PC-9 (cell line): ENCODE data around the gene CPEB3. TPM values are rescaled to one million over a fixed set of nuclear protein-coding genes. Genes with fewer than 3 reads are reported as not detected.

Source experiments
- BruUV-seq: library from RNA; stranded (reverse); fragments of 400-500 nt; replicated peaks from 2 replicates; lab custom pipeline; 2021; lab: Mats Ljungman, UMichigan
- CTCF ChIA-PET: fragments of 300-600 bp; sonication (Branson Sonifier 250); formaldehyde crosslinking; loops from one replicate; lab custom pipeline; 2022; ENCODE audit warnings: antibody characterized with exemption; lab: Charles Lee
- POLR2A ChIA-PET: fragments of 300-600 bp; sonication (Branson Sonifier 250); formaldehyde crosslinking; loops from one replicate; lab custom pipeline; 2022; ENCODE audit warnings: antibody characterized with exemption; ENCODE audit not compliant: unreplicated experiment; lab: Charles Lee
- DNase-seq, 2 experiments: peaks; one replicate each; pipeline versions ENCODE4 v3.0.0 to v3.0.0-alpha.2; 2015 to 2022; ENCODE audit warnings: mixed read lengths in 1 of 2
- H2AFZ ChIP-seq: fragments of 200-600 bp; sonication (generic); 2 replicates; pipeline ENCODE4 v1.8.1; 2017; ENCODE audit warnings: antibody characterized with exemption
- H3F3A ChIP-seq: fragments of 200-600 bp; sonication (generic); 2 replicates; pipeline ENCODE4 v1.8.1; 2017; ENCODE audit warnings: antibody characterized with exemption, mild to moderate bottlenecking, low read depth; ENCODE audit not compliant: insufficient read depth
- H3K27ac ChIP-seq: fragments of 200-600 bp; sonication (generic); 2 replicates; pipeline ENCODE4 v1.6.1; 2016; ENCODE audit warnings: mixed run types
- H3K27me3 ChIP-seq: fragments of 200-600 bp; sonication (generic); 2 replicates; pipeline ENCODE4 v1.6.1; 2016; ENCODE audit warnings: low read depth, mixed run types; ENCODE audit not compliant: insufficient read depth
- H3K36me3 ChIP-seq: fragments of 200-600 bp; sonication (generic); 2 replicates; pipeline ENCODE4 v1.6.1; 2016; ENCODE audit warnings: low read depth, mixed run types
- H3K4me1 ChIP-seq: fragments of 200-600 bp; sonication (generic); replicated peaks from 2 replicates; pipeline ENCODE4 v1.6.1; 2016; ENCODE audit warnings: mixed run types; ENCODE audit not compliant: insufficient read depth
- H3K4me2 ChIP-seq: fragments of 200-600 bp; sonication (generic); 2 replicates; pipeline ENCODE4 v1.6.1; 2017; ENCODE audit warnings: mixed run types
- H3K4me3 ChIP-seq: fragments of 200-600 bp; sonication (generic); 2 replicates; pipeline ENCODE4 v1.6.1; 2016; ENCODE audit warnings: mixed run types
- H3K79me2 ChIP-seq: fragments of 200-600 bp; sonication (generic); 2 replicates; pipeline ENCODE4 v1.6.1; 2017; ENCODE audit warnings: low read depth, mixed run types
- H3K9me2 ChIP-seq: fragments of 200-600 bp; sonication (generic); 2 replicates; pipeline ENCODE4 v1.8.1; 2017; ENCODE audit warnings: mild to moderate bottlenecking; ENCODE audit not compliant: insufficient read depth
- H3K9me3 ChIP-seq: fragments of 200-600 bp; sonication (generic); 2 replicates; pipeline ENCODE4 v1.8.1; 2016; ENCODE audit warnings: low read depth; ENCODE audit not compliant: insufficient read depth
- H4K20me1 ChIP-seq: fragments of 200-600 bp; sonication (generic); 2 replicates; pipeline ENCODE4 v1.8.1; 2017; ENCODE audit not compliant: insufficient read depth
- EZH2 ChIP-seq: fragments of 200-600 bp; sonication (generic); IDR thresholded peaks from 2 replicates; pipeline ENCODE4 v1.8.0; 2017; ENCODE audit warnings: antibody characterized with exemption, low read depth
- intact Hi-C: fragments of 100-400 bp; cut with micrococcal nuclease; formaldehyde crosslinking; loops from one replicate; pipeline ENCODE4 v1.10.0; 2022; ENCODE audit not compliant: unreplicated experiment
- total RNA-seq: library from RNA; stranded (reverse); gene quantifications from 2 replicates; pipeline ENCODE4 v1.2.3, GENCODE V29; 2021
- TF ChIP-seq, protein P1 (sequence below): fragments of 200-600 bp; sonication (generic); conservative IDR thresholded peaks from 2 replicates; pipeline ENCODE4 v1.6.1; 2017; ENCODE audit warnings: mixed run types, antibody characterized with exemption, mild to moderate bottlenecking, moderate library complexity

The CPEB3 gene
- total RNA-seq, 1 experiment from 2014 or later, result 1.4 TPM

DNA sequence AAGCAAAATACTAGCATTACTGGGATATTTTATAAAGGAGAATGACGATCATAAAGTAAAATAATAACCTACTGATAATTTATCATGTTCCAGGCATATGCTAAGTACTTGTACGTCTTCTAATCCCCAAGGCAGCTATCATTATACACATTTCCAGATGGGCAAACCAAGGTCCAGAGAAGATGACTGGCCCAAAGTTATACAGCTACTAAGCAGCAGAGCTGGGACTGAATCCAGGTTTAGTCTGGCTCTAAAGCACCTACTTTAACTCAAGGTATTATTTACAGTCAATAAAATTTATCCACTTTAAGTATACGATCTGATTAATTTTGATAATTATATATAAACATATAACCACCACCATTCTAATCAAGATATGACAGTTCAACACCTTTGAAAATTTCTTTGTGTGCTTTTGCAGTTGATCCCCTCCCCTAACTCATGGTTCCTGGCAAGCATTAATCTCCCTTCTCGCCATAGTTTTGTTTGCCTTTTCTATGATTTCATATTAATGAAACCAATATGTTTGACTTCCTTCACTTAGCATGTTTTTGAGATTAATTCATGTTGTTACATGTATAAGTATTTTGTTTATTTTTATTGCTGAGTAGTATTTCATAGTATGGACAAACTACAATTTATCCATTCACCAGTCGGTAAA is 126.7 kb downstream of the CPEB3 start:
- intact Hi-C loops, result no loop called here
- H3K4me1 ChIP-seq, result no peaks in the 10 kb centered on the region
- TF ChIP-seq, protein P1, sequence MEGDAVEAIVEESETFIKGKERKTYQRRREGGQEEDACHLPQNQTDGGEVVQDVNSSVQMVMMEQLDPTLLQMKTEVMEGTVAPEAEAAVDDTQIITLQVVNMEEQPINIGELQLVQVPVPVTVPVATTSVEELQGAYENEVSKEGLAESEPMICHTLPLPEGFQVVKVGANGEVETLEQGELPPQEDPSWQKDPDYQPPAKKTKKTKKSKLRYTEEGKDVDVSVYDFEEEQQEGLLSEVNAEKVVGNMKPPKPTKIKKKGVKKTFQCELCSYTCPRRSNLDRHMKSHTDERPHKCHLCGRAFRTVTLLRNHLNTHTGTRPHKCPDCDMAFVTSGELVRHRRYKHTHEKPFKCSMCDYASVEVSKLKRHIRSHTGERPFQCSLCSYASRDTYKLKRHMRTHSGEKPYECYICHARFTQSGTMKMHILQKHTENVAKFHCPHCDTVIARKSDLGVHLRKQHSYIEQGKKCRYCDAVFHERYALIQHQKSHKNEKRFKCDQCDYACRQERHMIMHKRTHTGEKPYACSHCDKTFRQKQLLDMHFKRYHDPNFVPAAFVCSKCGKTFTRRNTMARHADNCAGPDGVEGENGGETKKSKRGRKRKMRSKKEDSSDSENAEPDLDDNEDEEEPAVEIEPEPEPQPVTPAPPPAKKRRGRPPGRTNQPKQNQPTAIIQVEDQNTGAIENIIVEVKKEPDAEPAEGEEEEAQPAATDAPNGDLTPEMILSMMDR, result no peak
- no peak for TF ChIP-seq EZH2
- H2AFZ ChIP-seq, result no peak overlapping the region
- H3K9me3 ChIP-seq, result no peaks in the 10 kb centered on the region
- no peaks in the 10 kb centered on the region for H3K36me3 ChIP-seq
- no TSS peak for BruUV-seq
- no peaks in the 10 kb centered on the region for H3K9me2 ChIP-seq
- no peak overlapping the region for H3K4me2 ChIP-seq
- no peak overlapping the region for H3K27ac ChIP-seq
- DNase-seq, result no peak
- no peaks in the 10 kb centered on the region for H3K27me3 ChIP-seq
- H3F3A ChIP-seq, result no peaks in the 10 kb centered on the region
- ChIA-PET CTCF (no interaction called here), POLR2A (no interaction called here)
- no peaks in the 10 kb centered on the region for H3K79me2 ChIP-seq
- H3K4me3 ChIP-seq, result no peak overlapping the region
- H4K20me1 ChIP-seq, result no peaks in the 10 kb centered on the region

DNA sequence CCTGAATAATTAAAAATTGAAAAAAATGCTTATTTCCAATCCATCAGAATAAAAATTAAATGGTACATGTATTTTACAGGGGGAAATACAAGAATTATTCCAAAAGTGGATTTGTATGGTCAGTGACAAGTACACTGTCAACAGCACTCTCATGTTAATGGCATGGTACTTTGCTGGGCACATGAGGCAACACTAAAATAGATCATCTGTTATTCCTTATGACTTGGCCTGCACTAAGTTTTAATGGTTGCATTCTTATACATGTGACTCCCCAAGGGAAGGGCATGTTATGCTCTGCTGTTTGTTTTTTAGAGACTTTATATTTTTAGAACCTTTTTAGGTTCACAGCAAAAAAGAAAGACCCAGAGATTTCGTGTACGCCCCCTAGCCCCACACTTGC is 128.3 kb downstream of the CPEB3 start:
- Histone ChIP-seq H3K9me2 (no peaks in the 10 kb centered on the region), H3K4me3 (no peak overlapping the region), H3K27ac (no peak overlapping the region), H3K79me2 (no peaks in the 10 kb centered on the region), H3K4me2 (no peak overlapping the region), H3K27me3 (no peaks in the 10 kb centered on the region), H3F3A (no peaks in the 10 kb centered on the region), H3K36me3 (no peaks in the 10 kb centered on the region), H3K9me3 (no peaks in the 10 kb centered on the region), H4K20me1 (no peaks in the 10 kb centered on the region), H2AFZ (no peak overlapping the region), H3K4me1 (no peaks in the 10 kb centered on the region)
- intact Hi-C loops, result no loop called here
- ChIA-PET CTCF (no interaction called here), POLR2A (no interaction called here)
- TF ChIP-seq, protein P1, result no peak
- no peak for TF ChIP-seq EZH2
- no peak for DNase-seq
- BruUV-seq, result no TSS peak

DNA sequence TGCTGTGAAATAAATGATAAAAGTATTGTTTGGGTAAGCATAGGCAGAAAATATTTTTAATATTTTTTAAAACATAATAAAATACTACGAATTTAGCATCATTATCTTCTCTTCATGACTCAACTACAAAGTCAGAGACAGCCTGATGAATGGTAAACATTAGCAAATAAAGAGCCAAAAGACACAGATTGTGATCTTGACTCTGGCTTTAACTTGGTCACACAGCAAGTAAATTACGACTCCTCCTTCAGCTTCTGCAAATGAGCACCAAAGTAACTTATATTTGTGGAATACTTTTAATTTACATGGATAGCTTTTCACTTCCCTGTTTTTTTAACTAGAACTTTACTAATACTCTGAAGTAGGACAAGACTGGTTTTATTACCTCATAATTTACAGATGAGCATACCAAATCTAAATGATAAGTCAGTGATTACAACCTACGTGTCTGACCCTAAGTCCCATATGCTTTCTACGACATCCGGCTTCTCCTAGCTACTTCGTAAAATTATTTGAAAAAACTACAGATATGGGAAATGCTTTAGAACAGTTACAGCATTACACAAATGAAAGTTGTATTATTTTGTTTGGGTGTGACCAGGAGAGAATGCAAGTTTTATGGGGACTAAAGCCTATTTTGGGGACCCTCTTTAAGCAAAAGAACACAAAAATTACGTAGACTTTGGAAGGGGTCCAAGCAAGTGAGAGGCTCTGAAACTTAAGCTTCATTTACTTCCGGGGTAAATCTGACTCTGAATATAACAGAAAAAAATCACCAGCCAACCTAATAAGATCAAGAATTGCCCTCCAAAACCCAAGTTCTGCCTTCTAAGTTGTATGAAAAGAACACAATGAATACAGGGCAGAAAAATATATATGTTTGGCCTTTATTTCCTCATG is 133.8 kb downstream of the CPEB3 start:
- no peak for DNase-seq
- POLR2A ChIA-PET, result no interaction called here
- intact Hi-C loops, result no loop called here
- Histone ChIP-seq H4K20me1 (no peaks in the 10 kb centered on the region), H3K4me1 (no peaks in the 10 kb centered on the region), H3K4me2 (no peak overlapping the region), H3K27me3 (no peaks in the 10 kb centered on the region), H3K9me3 (no peaks in the 10 kb centered on the region), H3K27ac (no peak overlapping the region), H3K79me2 (no peaks in the 10 kb centered on the region), H2AFZ (no peak overlapping the region), H3F3A (no peaks in the 10 kb centered on the region), H3K4me3 (no peak overlapping the region), H3K36me3 (no peaks in the 10 kb centered on the region), H3K9me2 (no peaks in the 10 kb centered on the region)
- no TSS peak for BruUV-seq
- TF ChIP-seq EZH2, result no peak
- TF ChIP-seq, protein P1, result no peak
- CTCF ChIA-PET, result interaction anchor here (0.6 kb wide), 1 partner anchor 59 kb away, joined by 4 read pairs; no protein-coding TSS in a partner anchor
